ENCODE results near the gene EXOSC2. TPM values are rescaled to one million over a fixed set of nuclear protein-coding genes. Genes with fewer than 3 reads are reported as not detected.
"Not testable (repeated sequence)": the region's sequence is repeated elsewhere in the genome, so short reads cannot be mapped to it uniquely, and the experiment has no call there.

EXOSC2 gene
- total RNA-seq, 4 donors from 2014 or later, result 11.8 to 32.8 (median 28.2) TPM

DNA sequence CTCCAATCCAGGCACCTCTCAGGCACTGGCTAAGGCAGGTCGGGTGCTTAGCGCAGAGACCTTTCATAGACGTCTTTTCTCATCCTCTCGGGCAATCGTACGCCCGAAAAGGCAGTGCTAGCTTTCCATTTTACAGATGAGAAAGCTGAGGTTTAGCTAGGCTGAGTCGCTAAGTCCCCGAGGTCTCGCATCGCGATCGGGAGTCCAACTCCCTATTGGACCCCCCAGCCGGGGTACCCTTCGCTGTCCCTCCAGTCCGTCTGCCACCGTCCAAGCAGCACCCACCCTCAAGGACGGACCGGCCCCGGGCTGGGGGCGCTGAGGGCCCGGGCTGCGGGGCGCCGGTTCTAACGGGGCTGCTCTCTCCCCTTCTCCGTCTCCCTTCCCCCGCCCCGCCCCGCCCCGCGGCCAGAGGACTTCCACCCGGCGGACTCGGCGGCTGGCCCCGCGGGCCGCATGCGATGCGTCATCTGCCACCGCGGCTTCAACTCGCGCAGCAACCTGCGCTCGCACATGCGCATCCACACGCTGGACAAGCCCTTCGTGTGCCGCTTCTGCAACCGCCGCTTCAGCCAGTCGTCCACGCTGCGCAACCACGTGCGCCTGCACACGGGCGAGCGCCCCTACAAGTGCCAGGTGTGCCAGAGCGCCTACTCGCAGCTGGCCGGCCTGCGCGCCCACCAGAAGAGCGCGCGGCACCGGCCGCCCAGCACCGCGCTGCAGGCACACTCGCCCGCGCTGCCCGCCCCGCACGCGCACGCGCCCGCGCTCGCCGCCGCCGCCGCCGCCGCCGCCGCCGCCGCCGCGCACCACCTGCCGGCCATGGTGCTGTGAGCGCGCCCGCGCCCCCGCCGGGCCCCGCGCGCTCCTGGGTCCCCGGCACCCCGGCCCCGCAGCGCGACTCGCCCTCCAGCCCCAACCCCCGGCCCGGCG lies 12.5 kb upstream of the EXOSC2 start:
- Histone ChIP-seq H3K4me1 (peaks cover 13 to 18% (median 14%) of the 10 kb centered on the region in 3 donors), H3K36me3 (no peaks in the 10 kb centered on the region), H3K27me3 (peaks cover 0 to 39% (median 0%) of the 10 kb centered on the region in 4 donors), H3K9me3 (no peaks in the 10 kb centered on the region), H3K4me3 (peak overlapping the region; percentile 42 to 73 (median 52)), H3K27ac (no peak overlapping the region)
- no peak for DNase-seq
- TF ChIP-seq CTCF (IDR thresholded peaks at IDR 0.05), result peak in 1 of 6 experiments; percentile 19
- TF ChIP-seq POLR2A (IDR thresholded peaks at IDR 0.05), result no peak
- WGBS, 2 donors, result 14 to 15% methylated on average over 4 to 8 of the region's 116 CpGs
- intact Hi-C loops (cut with DNase I), result loop anchor here (2.0 kb wide), 1 partner anchor 220 kb away; no protein-coding TSS in a partner anchor

GRCh38 chr9:130681769-130682420 lies 11.7 kb upstream of the EXOSC2 start:
- intact Hi-C loops (cut with DNase I), result loop anchor here (2.0 kb wide), 1 partner anchor 221 kb away; no protein-coding TSS in a partner anchor

DNA sequence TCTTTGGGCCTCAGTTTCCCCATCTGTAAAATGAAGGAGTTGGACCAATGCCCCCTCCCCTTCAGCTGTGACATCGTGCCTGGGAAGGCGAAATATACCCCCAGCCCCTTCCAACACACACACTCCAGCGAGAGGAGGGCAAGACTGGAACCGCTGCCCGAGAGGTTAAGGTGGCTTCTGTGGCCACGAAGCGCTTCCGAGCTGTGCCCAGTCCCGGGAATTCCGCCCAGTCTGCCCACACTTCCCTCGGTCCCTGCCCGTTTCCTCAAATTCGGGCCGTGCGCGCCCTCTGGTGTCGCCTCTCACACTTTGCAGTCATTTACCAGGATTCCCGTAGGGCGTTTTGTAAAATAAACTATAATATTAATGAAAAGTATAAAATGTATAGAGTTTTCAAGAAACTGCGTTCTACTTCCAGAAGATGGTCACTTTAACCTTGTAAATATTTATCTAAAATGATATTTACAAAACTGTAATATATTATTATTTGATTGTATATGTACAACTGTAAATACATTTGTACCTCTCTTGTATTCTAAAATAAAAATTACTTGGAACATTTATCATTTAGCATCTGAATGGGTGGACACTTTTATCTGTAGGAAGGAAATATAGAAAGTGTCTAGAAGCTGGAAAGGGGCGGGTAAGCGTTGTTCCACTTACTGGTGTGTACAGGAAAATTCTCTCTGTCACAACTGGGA lies 11.0 kb upstream of the EXOSC2 start:
- Histone ChIP-seq H3K27ac (no peak overlapping the region), H3K4me1 (peaks cover 13 to 18% (median 14%) of the 10 kb centered on the region in 3 donors), H3K27me3 (peaks cover 0 to 39% (median 0%) of the 10 kb centered on the region in 4 donors), H3K36me3 (no peaks in the 10 kb centered on the region), H3K4me3 (peak overlapping the region; percentile 42 to 73 (median 52)), H3K9me3 (no peaks in the 10 kb centered on the region)
- TF ChIP-seq POLR2A (IDR thresholded peaks at IDR 0.05) (no peak), CTCF (IDR thresholded peaks at IDR 0.05) (peak; percentile 79 to 90 (median 82))
- no peak for DNase-seq
- 4% methylated on average over 21 to 22 of the region's 22 CpGs for WGBS, 2 donors
- intact Hi-C loops (cut with DNase I), result no loop called here

More at GRCh38 chr9:130681769-130682420, 11.7 kb upstream of the EXOSC2 start:
- no peaks in the 10 kb centered on the region for H3K9me3 ChIP-seq
- no peak for DNase-seq
- H3K36me3 ChIP-seq, result no peaks in the 10 kb centered on the region
- peaks cover 13 to 18% (median 14%) of the 10 kb centered on the region in 3 donors for H3K4me1 ChIP-seq
- peaks cover 0 to 39% (median 0%) of the 10 kb centered on the region in 4 donors for H3K27me3 ChIP-seq
- H3K27ac ChIP-seq, result no peak overlapping the region
- TF ChIP-seq POLR2A (IDR thresholded peaks at IDR 0.05) (no peak), CTCF (IDR thresholded peaks at IDR 0.05) (no peak)
- H3K4me3 ChIP-seq, result peak overlapping the region; percentile 42 to 73 (median 52)
- WGBS, 2 donors, result 0% methylated on average over 2 to 5 of the region's 45 CpGs

DNA sequence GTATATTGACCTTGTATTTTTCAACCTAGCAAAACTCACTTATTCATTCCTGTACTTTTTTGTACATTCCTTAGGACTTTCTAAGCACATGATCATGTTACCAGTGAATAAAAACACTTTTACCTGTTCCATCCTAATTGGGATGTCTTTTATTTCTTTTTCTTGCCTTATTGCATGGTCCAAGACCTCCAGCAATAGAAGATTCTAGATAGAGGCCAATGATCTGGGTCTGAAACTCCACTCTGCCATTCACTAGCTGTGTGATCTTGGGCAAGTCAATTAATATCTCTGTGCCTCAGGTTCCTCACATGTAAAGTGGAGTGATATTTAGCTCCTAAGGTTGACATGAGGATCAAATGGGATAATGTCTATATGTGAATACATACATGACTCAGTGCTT lies 8.5 kb upstream of the EXOSC2 start:
- H3K4me3 ChIP-seq, result no peak overlapping the region
- no peaks in the 10 kb centered on the region for H3K36me3 ChIP-seq
- H3K9me3 ChIP-seq, result no peaks in the 10 kb centered on the region
- no peak for DNase-seq
- H3K4me1 ChIP-seq, result peaks cover 13 to 25% (median 14%) of the 10 kb centered on the region in 3 donors
- intact Hi-C loops (cut with DNase I), result no loop called here
- no peak overlapping the region for H3K27ac ChIP-seq
- TF ChIP-seq CTCF (IDR thresholded peaks at IDR 0.05) (no peak), POLR2A (IDR thresholded peaks at IDR 0.05) (no peak)
- H3K27me3 ChIP-seq, result peaks cover 0 to 19% (median 0%) of the 10 kb centered on the region in 4 donors

- WGBS, 2 donors, result 92 to 94% methylated on average over 6 to 11 of the region's 11 CpGs
- Histone ChIP-seq H3K27me3 (peaks cover 0 to 11% (median 0%) of the 10 kb centered on the region in 4 donors), H3K4me1 (peaks cover 9 to 27% (median 12%) of the 10 kb centered on the region in 3 donors)
- H3K36me3 ChIP-seq; H3K9me3 ChIP-seq; DNase-seq; intact Hi-C loops (cut with DNase I); H3K4me3 ChIP-seq; H3K27ac ChIP-seq: not testable (repeated sequence)
These were observed 7.6 kb upstream of the EXOSC2 start for GRCh38 chr9:130685945-130686344.
